HG02623 (cell line): ENCODE data around the gene RAB3GAP1.
"Not testable (repeated sequence)": the region's sequence is repeated elsewhere in the genome, so short reads cannot be mapped to it uniquely, and the experiment has no call there.

Experiments
- ATAC-seq: cut with Tn5 transposase; IDR thresholded peaks from one replicate; pipeline ENCODE4 v1.9.1; 2021; ENCODE audit warnings: moderate library complexity; ENCODE audit not compliant: unreplicated experiment

The RAB3GAP1 gene

DNA sequence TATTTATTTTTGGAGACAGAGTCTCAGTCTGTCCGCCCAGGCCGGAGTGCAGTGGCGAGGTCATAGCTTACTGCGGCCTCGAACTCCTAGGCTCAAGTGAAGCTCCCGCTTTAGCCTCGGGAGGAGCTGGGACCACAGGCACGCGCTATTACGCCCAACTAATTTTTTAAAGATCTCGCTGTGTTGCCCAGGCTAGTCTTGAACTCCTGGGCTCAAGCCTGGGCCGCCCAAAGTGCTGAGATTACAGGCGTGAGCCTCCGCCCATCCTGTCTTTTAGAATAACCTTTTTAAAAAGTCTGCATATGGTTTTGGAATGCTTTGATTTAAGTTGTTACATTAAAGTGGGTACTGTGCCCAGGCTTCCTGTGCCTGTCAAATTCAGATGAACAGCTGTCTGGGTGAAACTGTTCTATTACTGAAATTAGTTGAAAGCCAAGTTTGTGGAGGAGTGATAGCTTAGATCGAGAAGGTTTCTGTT, 944 bp downstream of the RAB3GAP1 start:
- peak; percentile 27 for ATAC-seq

DNA sequence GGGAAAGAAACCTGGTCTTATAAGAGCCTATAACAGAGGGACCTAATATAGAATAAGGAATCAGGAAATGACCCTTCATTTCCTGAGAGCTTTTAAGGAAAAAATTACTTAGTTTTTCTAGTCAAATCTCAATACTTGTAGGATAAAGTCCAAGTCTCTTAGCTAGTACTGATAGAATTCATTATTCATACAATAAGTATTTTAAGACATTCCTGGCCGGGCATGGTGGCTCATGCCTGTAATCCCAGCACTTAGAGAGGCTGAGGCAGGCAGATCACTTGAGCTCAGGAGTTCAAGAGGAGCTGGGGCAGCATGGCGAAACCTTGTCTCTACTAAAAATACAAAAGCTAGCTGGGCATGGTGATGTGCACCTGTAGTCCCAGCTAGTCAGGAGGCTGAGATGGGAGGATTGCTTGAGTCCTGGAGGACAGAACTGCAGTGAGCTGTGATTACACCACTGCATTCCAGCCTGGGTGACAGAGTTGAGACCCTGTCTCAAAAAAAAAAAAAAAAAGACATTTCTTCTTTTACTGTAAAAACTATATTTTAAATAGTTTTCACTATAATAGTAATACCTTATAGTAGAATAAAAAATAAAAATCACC, 3.2 kb downstream of the RAB3GAP1 start:
- no peak for ATAC-seq

DNA sequence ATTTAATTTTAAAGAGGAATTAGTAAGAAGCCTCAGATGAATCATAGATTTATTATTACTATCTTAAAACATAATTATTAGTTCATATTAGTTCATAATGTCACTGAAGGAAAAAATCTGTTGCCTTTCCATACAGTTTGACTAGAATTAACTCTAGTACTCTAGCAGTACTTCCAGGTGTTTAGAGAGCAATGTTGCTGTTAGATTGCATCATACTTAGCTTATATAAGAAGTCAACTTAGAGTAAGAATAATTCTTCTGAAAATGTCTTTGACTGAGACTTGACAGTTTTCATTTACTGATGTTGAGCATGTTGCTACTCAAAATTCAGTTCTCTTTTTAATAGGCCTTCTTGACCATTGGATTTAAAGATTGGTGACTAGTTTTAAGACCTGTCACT, 4.7 kb downstream of the RAB3GAP1 start:
- no peak for ATAC-seq

DNA sequence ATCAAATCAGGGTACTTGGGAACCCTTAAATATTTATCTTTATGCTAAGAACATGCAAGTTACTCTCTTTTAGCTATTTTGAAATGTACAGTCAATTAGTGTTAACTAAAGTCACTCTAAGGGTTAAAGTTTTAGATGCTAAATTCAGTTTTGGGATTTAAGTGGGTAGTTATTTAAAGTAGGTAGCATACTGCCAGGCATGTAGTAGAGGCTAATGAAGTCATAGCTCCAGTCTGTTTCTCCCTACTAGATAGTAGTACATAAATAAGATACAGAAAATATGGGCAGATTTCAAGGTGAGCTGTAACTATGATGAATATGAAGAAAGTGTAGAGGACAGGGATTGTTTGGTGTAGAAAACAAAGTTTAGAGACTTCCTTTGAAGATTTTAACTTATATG, 7.5 kb downstream of the RAB3GAP1 start:
- ATAC-seq, result no peak

DNA sequence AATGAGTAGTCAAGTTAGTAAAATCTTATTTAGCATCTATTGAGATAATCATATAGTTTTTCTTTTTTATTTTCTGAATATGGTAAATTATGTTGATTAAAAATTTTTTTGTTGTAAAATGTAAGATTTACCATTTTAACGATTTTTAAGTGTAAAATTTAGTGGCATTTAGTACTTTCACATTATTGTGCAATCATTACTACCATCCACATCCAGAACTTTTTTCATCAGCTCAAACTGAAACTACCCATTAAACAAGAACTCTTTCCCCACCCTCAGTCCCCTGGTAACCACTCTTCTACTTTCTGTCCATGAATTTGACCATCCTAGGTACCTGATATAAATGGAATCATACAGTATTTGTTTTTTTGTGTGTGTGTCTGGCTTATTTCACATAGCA, 11.1 kb downstream of the RAB3GAP1 start:
- no peak for ATAC-seq

DNA sequence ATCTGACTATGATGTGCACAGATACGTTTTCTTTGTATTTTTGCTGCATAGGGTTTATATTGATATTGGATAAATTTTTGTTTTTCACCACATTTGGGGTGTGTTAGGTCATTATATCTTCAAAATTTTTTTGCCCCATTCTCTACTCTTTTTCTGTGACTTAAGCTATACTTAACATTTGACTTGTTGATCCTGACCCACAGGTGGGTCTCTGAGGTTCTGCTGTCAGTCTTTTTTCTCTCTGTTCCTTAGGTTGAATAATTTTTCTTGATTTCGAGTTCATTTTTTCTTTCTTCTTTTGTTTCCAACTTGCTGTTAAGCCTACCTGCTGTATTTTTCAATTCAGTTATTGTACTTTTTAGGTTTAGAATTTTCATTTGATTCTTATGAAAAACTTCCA, 12.1 kb downstream of the RAB3GAP1 start:
- ATAC-seq, result no peak

DNA sequence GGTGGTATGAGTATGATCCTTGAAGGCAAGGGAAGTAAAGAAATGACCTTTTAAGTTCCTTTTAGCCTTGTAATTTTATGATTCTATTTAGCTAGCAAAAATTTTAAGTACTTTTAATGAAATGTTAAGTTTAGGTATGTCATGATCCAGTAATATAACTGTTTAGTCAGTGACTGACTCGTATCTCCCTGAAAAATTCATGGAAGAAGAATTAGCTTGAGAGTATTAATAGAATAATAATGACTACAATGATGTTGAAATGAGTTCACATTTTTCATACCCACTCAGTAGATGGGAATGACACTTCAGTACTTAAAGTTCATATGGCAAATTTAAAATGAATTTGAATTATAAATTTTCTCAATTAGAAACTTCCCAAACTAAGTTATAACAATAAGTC, 14.6 kb downstream of the RAB3GAP1 start:
- no peak for ATAC-seq

DNA sequence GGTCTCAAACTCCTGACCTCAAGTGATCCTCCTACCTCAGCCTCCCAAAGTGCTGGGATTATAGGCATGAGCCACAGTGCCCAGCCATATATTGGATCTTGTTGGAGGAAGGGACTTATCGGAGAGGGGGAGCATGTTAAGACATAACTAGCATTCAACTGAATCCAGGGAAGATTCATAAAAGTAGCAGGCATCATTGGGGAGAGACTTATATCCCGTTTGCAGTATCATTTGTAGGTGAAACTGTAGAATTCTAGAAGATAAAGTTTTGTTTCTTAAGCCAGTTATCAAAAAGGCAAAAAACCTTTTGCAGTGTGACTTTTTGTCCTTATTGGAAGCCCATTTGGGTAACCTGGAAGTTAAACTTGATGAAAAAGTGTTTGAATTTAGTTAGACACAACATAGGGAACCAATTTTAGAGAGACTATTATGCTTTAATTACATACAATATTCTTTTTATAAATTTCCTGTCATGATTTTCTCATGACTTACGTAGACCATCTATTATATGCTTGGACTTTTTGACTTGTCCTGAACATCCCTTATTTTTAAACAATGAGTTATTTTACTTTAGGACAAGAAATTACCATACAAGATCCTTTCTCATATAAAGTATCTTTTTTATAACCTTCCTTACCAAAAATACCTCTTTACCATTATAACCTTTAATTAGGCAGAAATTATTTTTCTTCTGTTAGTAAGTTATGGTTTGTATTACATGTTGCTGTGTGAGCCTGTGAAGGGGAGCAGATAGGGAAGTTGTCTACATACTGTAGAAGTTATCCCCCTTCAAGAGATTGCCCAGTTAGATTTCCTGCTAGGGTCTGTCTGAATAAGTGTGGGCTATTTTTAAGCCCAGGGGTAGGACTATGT, 20.3 kb downstream of the RAB3GAP1 start:
- no peak for ATAC-seq

DNA sequence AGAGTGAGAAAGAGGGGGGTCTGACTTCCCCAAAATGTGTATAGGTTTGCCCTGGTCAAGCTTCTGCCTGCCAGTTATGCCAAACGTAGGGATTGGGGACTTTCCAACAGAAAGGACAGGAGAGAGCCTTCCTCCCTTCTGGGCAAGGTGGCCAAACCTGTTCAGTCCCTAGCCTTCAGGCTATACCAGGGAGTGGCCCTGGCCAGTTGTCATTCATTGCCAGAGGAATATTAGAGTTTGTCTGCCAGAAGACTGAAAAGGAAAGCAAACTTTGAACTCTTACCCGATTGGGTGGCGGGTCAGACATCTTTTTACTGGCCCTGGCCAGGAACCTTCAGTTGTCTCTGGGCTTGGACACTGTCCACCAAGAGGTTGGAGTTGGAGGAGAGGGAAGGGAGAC, 22.1 kb downstream of the RAB3GAP1 start:
- ATAC-seq, result no peak

DNA sequence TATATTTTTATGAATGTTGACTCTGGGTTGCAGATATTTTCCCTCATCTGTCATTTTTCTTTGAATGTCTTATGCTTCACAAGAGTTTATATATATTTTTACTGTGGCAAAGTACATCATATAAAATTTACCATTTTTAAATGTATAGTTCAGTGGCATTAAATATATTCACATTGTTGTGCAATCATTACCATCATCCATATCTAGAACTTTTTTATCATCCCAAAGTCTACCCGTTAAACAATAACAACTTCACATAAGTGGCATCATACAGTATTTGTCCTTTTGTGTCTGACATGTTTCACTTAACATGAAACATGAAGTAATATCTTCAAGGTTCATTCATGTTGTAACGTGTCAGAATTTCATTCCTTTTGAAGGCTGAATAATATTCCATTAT, 24.5 kb downstream of the RAB3GAP1 start:
- no peak for ATAC-seq

DNA sequence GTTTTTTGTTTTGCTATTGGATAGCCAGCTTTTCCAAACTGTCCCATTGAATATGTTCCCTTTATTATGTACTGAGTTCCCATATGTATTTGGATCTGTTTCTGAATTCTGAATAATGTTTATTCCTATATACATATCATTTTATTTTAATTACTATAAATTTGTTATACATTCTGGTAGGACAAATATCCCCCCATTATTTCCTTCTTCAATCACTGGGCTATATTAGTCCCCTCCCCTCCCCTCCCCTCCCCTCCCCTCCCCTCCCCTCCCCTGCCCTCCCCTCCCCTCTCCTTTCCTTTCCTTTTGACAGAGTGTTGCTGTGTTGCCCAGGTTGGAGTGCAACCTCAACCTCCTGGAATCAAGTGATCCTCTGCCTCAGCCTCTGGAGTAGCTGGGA, 26.3 kb downstream of the RAB3GAP1 start:
- ATAC-seq, result no peak

DNA sequence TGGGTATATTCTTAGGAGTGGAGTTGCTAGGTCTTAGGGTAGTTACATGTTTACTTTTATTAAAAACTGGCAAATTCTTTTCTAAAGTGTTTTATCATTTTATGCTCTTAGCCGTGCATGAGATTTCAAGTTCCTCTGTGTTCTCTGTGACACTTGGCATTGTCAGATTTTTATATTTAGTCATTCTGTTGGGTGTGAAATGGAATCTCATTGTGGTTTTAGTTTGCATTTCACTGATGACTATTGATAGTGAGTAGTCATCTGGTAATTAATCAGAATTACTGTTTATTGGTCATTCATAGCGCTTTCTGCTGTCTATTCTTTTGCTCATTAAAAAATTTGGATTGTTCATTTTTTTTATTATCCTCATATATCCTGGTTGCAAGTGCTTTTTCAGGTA, 34.1 kb downstream of the RAB3GAP1 start:
- no peak for ATAC-seq

DNA sequence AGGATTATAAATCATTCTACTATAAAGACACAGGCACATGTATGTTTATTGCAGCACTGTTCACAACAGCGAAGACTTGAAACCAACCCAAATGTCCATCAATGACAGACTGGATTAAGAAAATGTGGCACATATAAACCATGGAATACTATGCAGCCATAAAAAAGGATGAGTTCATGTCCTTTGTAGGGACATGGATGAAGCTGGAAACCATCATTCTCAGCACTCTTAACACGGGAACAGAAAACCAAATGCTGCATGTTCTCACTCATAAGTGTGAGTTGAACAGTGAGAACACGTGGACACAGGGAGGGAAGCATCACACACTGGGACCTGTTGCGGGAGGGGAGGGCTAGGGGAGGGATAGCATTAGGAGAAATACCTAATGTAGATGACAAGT, 37.5 kb downstream of the RAB3GAP1 start:
- ATAC-seq, result not testable (repeated sequence)

DNA sequence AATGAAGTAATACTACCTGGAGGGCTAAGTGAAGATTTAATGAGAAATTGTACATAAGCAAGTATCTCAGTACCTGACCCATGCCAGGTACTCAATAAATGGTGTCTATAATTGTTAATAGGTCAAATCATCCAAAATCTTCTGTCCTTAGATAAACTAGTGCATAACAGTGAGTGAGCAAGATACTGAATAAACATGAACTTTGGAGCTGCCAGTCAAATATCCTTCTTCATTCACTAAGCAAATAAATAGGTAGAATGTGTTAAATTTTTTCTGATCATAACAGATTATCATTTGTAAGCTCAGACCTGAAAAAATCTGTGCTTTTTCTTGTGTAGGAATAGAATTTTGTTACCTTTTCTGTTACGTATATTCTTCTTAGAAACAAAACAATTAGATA, 39.6 kb downstream of the RAB3GAP1 start:
- ATAC-seq, result no peak

DNA sequence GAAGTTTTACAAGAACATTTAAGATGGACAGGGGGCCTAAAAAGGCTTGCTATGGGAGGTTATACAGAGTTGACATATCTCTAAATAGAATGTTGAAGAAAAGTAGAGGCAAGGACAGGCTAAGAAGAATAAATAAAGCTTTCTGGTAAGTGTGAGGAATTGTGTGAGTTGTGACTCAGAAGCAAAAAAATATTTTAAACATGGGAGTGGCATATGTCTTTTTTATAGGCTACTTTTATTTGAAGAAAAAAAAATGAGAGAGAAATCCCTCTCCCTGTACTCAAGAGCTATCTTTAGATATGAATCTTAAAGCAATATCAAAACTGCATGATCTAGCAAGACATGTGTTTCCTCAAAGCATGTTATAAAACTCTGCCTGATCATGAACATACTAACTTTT, 41.1 kb downstream of the RAB3GAP1 start:
- no peak for ATAC-seq

DNA sequence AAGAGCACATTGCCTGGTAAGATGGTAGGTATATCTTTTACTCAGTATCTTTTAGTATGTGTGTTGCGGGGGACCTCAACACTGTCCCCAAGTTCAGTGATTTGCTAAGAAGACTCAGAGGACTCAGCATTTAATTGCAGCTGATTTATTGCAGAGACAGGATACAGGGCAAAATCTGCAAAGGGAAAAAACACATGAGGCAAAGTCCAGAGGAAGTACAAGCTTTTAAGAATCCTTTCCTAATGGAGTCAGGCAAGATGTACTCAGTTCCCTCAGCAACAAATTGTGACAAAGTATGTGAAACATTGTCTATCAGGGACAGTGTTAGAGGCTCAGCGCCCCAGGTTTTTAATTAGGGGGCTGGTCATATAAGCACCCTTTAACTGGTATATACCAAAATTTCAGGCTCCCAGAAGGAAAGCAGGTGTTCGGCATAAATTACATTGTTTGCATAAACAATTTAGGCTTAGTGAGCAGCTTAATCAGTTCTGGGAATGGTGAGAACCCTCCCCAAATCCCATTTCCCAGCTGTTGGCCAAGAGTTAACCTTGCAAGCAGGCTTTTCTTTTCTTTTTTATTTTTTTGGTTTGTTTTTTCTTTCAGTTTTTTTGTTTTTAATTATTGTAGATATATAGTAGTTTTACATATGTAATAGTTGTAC, 41.7 kb downstream of the RAB3GAP1 start:
- no peak for ATAC-seq

DNA sequence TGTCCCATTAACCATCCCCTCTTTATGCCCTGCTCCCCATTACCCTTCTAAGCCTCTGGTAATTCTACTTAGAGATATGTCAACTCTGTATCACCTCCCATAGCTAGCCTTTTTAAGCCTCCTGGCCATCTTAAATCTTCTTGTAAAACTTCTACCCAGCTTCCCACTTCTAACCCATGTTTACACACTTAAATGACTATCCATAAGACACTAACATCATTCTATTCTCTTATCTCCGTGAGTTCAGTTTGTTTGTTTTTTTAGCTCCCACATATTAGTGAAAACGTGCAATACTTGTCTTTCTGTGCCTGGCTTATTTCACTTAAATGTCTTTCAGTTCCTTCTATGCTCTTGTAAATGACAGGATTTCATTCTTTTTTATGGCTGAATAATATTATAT, 42.4 kb downstream of the RAB3GAP1 start:
- ATAC-seq, result no peak

DNA sequence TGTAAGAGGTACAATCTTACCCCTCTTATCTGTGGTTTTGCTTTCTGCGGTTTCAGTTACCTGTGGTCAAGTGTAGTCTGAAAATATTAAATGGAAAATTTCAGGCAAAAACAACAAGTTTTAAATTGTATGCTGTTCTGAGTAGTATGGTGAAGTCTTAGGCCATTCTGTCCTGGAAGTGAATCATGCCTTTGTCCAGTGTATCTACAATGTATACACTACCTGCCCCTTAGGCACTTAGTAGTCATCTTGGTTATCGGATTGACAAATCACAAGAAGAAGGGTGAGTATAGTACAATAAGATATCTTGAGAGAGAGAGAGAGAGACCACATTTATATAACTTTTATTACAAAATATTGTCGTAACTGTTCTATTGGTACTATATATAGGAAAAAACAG, 43.5 kb downstream of the RAB3GAP1 start:
- ATAC-seq, result no peak

DNA sequence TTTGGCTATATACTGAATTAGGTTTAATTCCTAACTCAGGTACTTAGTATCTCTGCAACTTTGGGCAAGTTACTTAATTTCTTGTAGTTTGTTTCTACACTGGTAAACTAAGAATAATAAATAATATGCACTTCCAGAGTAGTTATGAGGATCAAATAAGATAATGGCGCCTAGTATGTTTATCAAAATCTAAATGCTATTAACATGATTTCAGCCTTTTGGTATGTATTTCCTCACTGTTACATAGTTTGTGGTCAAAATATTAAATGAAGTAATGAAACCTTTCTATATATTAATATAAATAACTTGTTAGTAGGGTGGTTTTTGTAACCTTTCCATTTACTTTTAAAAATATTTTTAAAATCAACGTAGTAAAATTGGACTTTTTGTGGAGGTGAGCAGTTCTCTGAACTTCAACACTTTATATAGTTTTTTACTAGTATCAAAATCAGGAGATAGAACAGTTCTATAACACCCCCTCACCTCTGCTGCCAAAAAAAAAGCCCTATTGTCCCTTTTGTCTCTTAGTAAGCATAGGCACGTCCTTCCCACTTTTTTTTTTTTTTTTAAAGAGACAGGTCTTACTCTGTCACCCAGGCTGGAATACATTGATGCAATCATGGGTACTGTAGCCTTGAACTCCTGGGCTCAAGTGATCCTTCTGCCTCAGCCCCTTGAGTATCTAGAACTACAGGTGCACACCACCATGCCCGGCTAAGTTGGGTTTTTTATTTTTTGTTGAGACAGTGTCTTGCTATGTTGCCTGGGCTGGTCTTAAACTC, 44.8 kb downstream of the RAB3GAP1 start:
- ATAC-seq, result no peak

DNA sequence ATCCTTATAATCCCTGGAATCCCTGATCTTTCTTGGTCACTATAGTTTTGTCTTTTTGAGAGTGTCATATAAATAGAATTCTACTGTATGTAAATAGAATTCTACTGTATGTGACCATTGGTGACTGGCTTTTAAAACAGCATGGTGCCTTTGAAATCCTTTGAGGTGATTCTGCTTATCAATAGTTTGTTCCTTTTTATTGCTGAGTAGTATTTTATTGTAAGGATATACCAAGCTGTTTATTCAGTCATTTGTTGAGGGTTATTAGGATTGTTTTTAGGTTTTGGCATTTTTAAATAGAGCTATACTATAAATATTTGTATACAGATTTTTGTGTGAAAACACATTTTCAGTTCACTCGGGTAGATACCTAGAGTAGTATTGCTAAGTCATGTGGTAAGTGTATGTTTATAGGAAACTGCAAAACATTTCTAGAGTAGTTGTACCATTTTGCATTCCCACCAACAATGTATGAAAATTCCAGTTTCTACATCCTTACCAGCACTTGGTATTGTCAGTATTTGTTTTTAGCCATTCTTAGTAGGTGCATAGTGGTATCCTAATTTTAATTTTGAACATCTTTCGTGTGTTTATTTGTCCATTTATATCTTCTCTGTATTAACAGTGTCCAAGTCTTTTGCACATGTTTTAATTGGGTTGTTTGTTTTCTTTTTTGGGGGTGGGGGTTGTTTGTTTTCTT, 45.6 kb downstream of the RAB3GAP1 start:
- ATAC-seq, result no peak
